H9 (cell line): ENCODE data around the gene ZNF609. TPM values are rescaled to one million over a fixed set of nuclear protein-coding genes. Genes with fewer than 3 reads are reported as not detected.

Experiments used
- DNase-seq: peaks from one replicate; pipeline ENCODE4 v3.0.0-alpha.2; 2017
- H2AFZ ChIP-seq: one replicate; pipeline ENCODE4 v1.6.1; 2013; ENCODE audit warnings: mild to moderate bottlenecking, low read length, control low read depth, moderate library complexity
- H2AK5ac ChIP-seq: 2 replicates; pipeline ENCODE4 v1.6.1; 2013; ENCODE audit warnings: low read length, control low read depth, mixed read lengths; ENCODE audit not compliant: insufficient read length
- H2BK120ac ChIP-seq: one replicate; pipeline ENCODE4 v1.6.1; 2013; ENCODE audit warnings: low read depth, mild to moderate bottlenecking, low read length, control low read depth, inconsistent platforms; ENCODE audit not compliant: poor library complexity, severe bottlenecking
- H2BK12ac ChIP-seq: 2 replicates; pipeline ENCODE4 v1.6.1; 2013; ENCODE audit warnings: low read length, control low read depth, mixed read lengths, low read depth; ENCODE audit not compliant: insufficient read length
- H2BK15ac ChIP-seq: 2 replicates; pipeline ENCODE4 v1.6.1; 2013; ENCODE audit warnings: low read depth, low read length, control low read depth
- H2BK20ac ChIP-seq: one replicate; pipeline ENCODE4 v1.6.1; 2013; ENCODE audit warnings: low read depth, mild to moderate bottlenecking, low read length, control low read depth, inconsistent platforms; ENCODE audit not compliant: poor library complexity, severe bottlenecking
- H2BK5ac ChIP-seq: 2 replicates; pipeline ENCODE4 v1.6.1; 2013; ENCODE audit warnings: low read length, control low read depth, mixed read lengths; ENCODE audit not compliant: insufficient read length
- H3K14ac ChIP-seq: 2 replicates; pipeline ENCODE4 v1.6.1; 2013; ENCODE audit warnings: low read length, control low read depth; ENCODE audit not compliant: insufficient read depth
- H3K18ac ChIP-seq: 2 replicates; pipeline ENCODE4 v1.6.1; 2013; ENCODE audit warnings: low read depth, mild to moderate bottlenecking, mixed read lengths, low read length, control low read depth; ENCODE audit not compliant: insufficient read length
- H3K23ac ChIP-seq: 2 replicates; pipeline ENCODE4 v1.6.1; 2013; ENCODE audit warnings: low read length, control low read depth, mixed read lengths, low read depth; ENCODE audit not compliant: insufficient read length
- H3K23me2 ChIP-seq: 2 replicates; pipeline ENCODE4 v1.6.1; 2013; ENCODE audit warnings: low read depth, mild to moderate bottlenecking, mixed read lengths, low read length, control low read depth; ENCODE audit not compliant: insufficient read length, poor library complexity, severe bottlenecking
- H3K27ac ChIP-seq: 2 replicates; pipeline ENCODE4 v1.5.1; 2013; ENCODE audit warnings: low read length, control low read depth, mixed read lengths, low read depth; ENCODE audit not compliant: insufficient read length
- H3K27me3 ChIP-seq: 2 replicates; pipeline ENCODE4 v1.6.1; 2013; ENCODE audit warnings: low read length, control low read depth, inconsistent platforms; ENCODE audit not compliant: insufficient read depth
- H3K4ac ChIP-seq: 2 replicates; pipeline ENCODE4 v1.6.1; 2013; ENCODE audit warnings: low read depth, mild to moderate bottlenecking, control low read depth, inconsistent platforms, low read length, moderate library complexity
- H3K4me1 ChIP-seq: 2 replicates; pipeline ENCODE4 v1.6.1; 2013; ENCODE audit warnings: low read length, control low read depth, inconsistent platforms; ENCODE audit not compliant: insufficient read depth
- H3K4me2 ChIP-seq: 2 replicates; pipeline ENCODE4 v1.6.1; 2013; ENCODE audit warnings: low read length, control low read depth, mixed read lengths; ENCODE audit not compliant: insufficient read length, insufficient read depth
- H3K56ac ChIP-seq: 2 replicates; pipeline ENCODE4 v1.6.1; 2013; ENCODE audit warnings: low read depth, mild to moderate bottlenecking, mixed read lengths, low read length, control low read depth; ENCODE audit not compliant: insufficient read length
- H3K79me1 ChIP-seq: 2 replicates; pipeline ENCODE4 v1.6.1; 2013; ENCODE audit warnings: low read depth, mild to moderate bottlenecking, moderate library complexity, low read length, control low read depth, inconsistent platforms; ENCODE audit not compliant: insufficient read depth, poor library complexity, severe bottlenecking
- H3K79me2 ChIP-seq: 2 replicates; pipeline ENCODE4 v1.6.1; 2013; ENCODE audit warnings: low read length, control low read depth, inconsistent platforms; ENCODE audit not compliant: insufficient read depth
- H3K9ac ChIP-seq: 2 replicates; pipeline ENCODE4 v1.6.1; 2013; ENCODE audit warnings: low read length, control low read depth, mixed read lengths; ENCODE audit not compliant: insufficient read length; ENCODE audit errors: extremely low read depth
- H3K9me3 ChIP-seq: one replicate; pipeline ENCODE4 v1.6.1; 2013; ENCODE audit warnings: low read depth, low read length, inconsistent platforms; ENCODE audit not compliant: control insufficient read depth
- H3T11ph ChIP-seq: one replicate; pipeline ENCODE4 v1.6.1; 2013; ENCODE audit warnings: mild to moderate bottlenecking, low read length, control low read depth, inconsistent platforms
- H4K20me1 ChIP-seq: one replicate; pipeline ENCODE4 v1.6.1; 2013; ENCODE audit not compliant: control insufficient read depth, insufficient read length, insufficient read depth
- H4K5ac ChIP-seq: 2 replicates; pipeline ENCODE4 v1.6.1; 2013; ENCODE audit warnings: low read depth, mild to moderate bottlenecking, mixed read lengths, low read length, control low read depth; ENCODE audit not compliant: insufficient read length
- H4K8ac ChIP-seq: replicated peaks from 2 replicates; pipeline ENCODE4 v1.6.1; 2013; ENCODE audit warnings: low read length, control low read depth, mixed read lengths, low read depth; ENCODE audit not compliant: insufficient read length
- H4K91ac ChIP-seq: 2 replicates; pipeline ENCODE4 v1.6.1; 2013; ENCODE audit warnings: low read depth, mild to moderate bottlenecking, moderate library complexity, mixed read lengths, low read length, control low read depth; ENCODE audit not compliant: insufficient read length
- H3K27ac Mint-ChIP-seq, 3 experiments: 2 replicates in 2 of 3; 3 replicates in 1 of 3; pipeline ENCODE4 v1.8.0; 2020 to 2021; ENCODE audit warnings: mixed read lengths in 3 of 3, mild to moderate bottlenecking in 1 of 3, moderate library complexity in 1 of 3
- H3K27me3 Mint-ChIP-seq: 2 replicates; pipeline ENCODE4 v1.8.0; 2021; ENCODE audit warnings: low read depth, mild to moderate bottlenecking, moderate library complexity, mixed read lengths
- H3K36me3 Mint-ChIP-seq, 3 experiments: 2 replicates in 2 of 3; 3 replicates in 1 of 3; pipeline ENCODE4 v1.8.0; 2020 to 2021; ENCODE audit warnings: low read depth in 3 of 3, mixed read lengths in 3 of 3; ENCODE audit not compliant: insufficient read depth in 1 of 3
- H3K4me1 Mint-ChIP-seq, 2 experiments: 2 replicates each; pipeline ENCODE4 v1.8.0; 2020; ENCODE audit warnings: mixed read lengths in 2 of 2
- H3K4me3 Mint-ChIP-seq, 2 experiments: 2 replicates in 1 of 2; 3 replicates in 1 of 2; pipeline ENCODE4 v1.8.0; 2020 to 2021; ENCODE audit warnings: mild to moderate bottlenecking in 2 of 2, mixed read lengths in 2 of 2, moderate library complexity in 1 of 2
- H3K9me3 Mint-ChIP-seq, 2 experiments: 2 replicates in 1 of 2; 3 replicates in 1 of 2; pipeline ENCODE4 v1.8.0; 2020; ENCODE audit warnings: mild to moderate bottlenecking in 2 of 2, mixed read lengths in 2 of 2, moderate library complexity in 1 of 2
- WGBS: extraction: QIAGEN DNeasy Blood & Tissue Kit; methylation state at CpG from one replicate; pipeline ENCODE4 v1.1.7; 2013; ENCODE audit warnings: missing lambda C conversion rate, low lambda C conversion rate, mixed read lengths; ENCODE audit not compliant: insufficient read length; ENCODE audit errors: extremely low coverage; 5-methylcytosine and 5-hydroxymethylcytosine counted together
- total RNA-seq: library from RNA; stranded (reverse); gene quantifications from 2 replicates; pipeline ENCODE4 v1.2.1, GENCODE V29; 2021
- TF ChIP-seq, protein P1 (sequence below): fragments of 200-600 bp; sonication (generic); conservative IDR thresholded peaks from 3 replicates; pipeline ENCODE4 v1.8.0; 2021; ENCODE audit warnings: antibody characterized with exemption, mild to moderate bottlenecking

ZNF609 gene
- total RNA-seq, 1 experiment from 2014 or later: 45.3 TPM

DNA sequence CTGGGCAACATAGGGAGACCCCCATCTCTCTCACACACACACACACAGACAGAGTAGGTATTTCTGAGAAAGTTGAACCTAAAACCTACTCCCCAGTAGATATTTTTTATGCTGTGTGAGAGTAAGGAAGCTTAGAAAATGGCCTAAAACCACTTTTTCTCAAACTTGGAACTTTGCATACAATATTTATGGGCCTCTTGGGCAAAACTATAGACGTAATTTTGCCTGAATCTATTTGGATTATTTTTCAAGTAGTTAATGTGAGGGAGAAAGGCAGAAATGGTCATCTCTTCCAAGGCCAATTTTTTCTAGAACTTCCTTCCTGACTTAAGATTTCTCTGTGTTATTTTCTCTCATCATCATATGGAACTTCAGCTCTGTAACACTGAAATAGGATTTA is 81.7 kb downstream of the ZNF609 start:
- H3K4me1 Mint-ChIP-seq: peaks cover under 1 to 5% of the 10 kb centered on the region in 2 experiments; a peak in 3 of 4 replicates
- no CpG with 5 or more reads among the region's 1 CpG for WGBS
- no peaks in the 10 kb centered on the region for H4K20me1 ChIP-seq

More for the DNA sequence above, 81.7 kb downstream of the ZNF609 start:
- no peak overlapping the region for H3K9ac ChIP-seq
- H3K79me1 ChIP-seq: no peaks in the 10 kb centered on the region
- no peak overlapping the region for H2AFZ ChIP-seq
- H2BK12ac ChIP-seq: no peak overlapping the region
- no peak overlapping the region for H4K8ac ChIP-seq
- H3K56ac ChIP-seq: no peak overlapping the region
- H2BK5ac ChIP-seq: no peak overlapping the region
- H3K18ac ChIP-seq: no peak overlapping the region
- no peak overlapping the region for H3K23ac ChIP-seq
- H3K4me3 Mint-ChIP-seq: no peak overlapping the region
- peaks cover 3 to 4% (median 3%) of the 10 kb centered on the region in 3 experiments; a peak in 4 of 7 replicates for H3K36me3 Mint-ChIP-seq
- no peak overlapping the region for H2AK5ac ChIP-seq
- H3K27me3 ChIP-seq: no peaks in the 10 kb centered on the region
- H2BK120ac ChIP-seq: no peak overlapping the region
- no peaks in the 10 kb centered on the region for H3K23me2 ChIP-seq
- no peaks in the 10 kb centered on the region for H3K9me3 ChIP-seq
- H3K4me2 ChIP-seq: no peak overlapping the region
- peaks cover 5% of the 10 kb centered on the region; the same call in 1 of the 2 replicates for H3K79me2 ChIP-seq
- no peaks in the 10 kb centered on the region for H3K4me1 ChIP-seq
- H3K4ac ChIP-seq: no peak overlapping the region
- no peak overlapping the region for H3K14ac ChIP-seq
- DNase-seq: no peak
- H3K9me3 Mint-ChIP-seq: no peaks in the 10 kb centered on the region
- no peak overlapping the region for H4K5ac ChIP-seq
- no peak overlapping the region for H3T11ph ChIP-seq
- no peak overlapping the region for H2BK20ac ChIP-seq
- no peak overlapping the region for H2BK15ac ChIP-seq
- H4K91ac ChIP-seq: no peak overlapping the region
- no peak overlapping the region for H3K27ac ChIP-seq
- H3K27ac Mint-ChIP-seq: peak overlapping the region in 1 of 3 experiments; percentile 76; a peak in 2 of 7 replicates
- H3K27me3 Mint-ChIP-seq: no peaks in the 10 kb centered on the region; the same call in 1 of the 2 replicates
- TF ChIP-seq, protein P1, sequence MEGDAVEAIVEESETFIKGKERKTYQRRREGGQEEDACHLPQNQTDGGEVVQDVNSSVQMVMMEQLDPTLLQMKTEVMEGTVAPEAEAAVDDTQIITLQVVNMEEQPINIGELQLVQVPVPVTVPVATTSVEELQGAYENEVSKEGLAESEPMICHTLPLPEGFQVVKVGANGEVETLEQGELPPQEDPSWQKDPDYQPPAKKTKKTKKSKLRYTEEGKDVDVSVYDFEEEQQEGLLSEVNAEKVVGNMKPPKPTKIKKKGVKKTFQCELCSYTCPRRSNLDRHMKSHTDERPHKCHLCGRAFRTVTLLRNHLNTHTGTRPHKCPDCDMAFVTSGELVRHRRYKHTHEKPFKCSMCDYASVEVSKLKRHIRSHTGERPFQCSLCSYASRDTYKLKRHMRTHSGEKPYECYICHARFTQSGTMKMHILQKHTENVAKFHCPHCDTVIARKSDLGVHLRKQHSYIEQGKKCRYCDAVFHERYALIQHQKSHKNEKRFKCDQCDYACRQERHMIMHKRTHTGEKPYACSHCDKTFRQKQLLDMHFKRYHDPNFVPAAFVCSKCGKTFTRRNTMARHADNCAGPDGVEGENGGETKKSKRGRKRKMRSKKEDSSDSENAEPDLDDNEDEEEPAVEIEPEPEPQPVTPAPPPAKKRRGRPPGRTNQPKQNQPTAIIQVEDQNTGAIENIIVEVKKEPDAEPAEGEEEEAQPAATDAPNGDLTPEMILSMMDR: no peak
